Transverse colon (tissue), 4 donors: ENCODE measurements around the gene ESYT2. TPM values are rescaled to one million over a fixed set of nuclear protein-coding genes. Genes with fewer than 3 reads are reported as not detected.

Source experiments
- DNase-seq: peaks from one replicate; pipeline ENCODE4 v3.0.0-alpha.2; 2019
- H3K27ac ChIP-seq, 4 donors: fragments of 200-600 bp; sonication (generic); 2 replicates each; pipeline ENCODE4 v1.5.1; 2016 to 2018; ENCODE audit warnings: inconsistent platforms in 4 of 4
- H3K27me3 ChIP-seq: fragments of 200-600 bp; sonication (generic); 2 replicates; pipeline ENCODE4 v1.5.1; 2017; ENCODE audit warnings: inconsistent platforms
- H3K36me3 ChIP-seq, 4 donors: fragments of 200-600 bp; sonication (generic); 2 replicates each; pipeline ENCODE4 v1.5.1; 2017 to 2019; ENCODE audit warnings: inconsistent platforms in 4 of 4
- H3K4me1 ChIP-seq, 4 donors: fragments of 200-600 bp; sonication (generic); 2 replicates each; pipeline ENCODE4 v1.5.1; 2017 to 2020; ENCODE audit warnings: inconsistent platforms in 4 of 4
- H3K4me3 ChIP-seq, 4 donors: fragments of 200-600 bp; sonication (generic); 1 replicate in 1 of 4; 2 replicates in 3 of 4; pipeline versions ENCODE4 v1.5.1 to v1.6.1; 2017 to 2019; ENCODE audit warnings: inconsistent platforms in 4 of 4
- H3K9me3 ChIP-seq, 2 donors: fragments of 200-600 bp; sonication (generic); 2 replicates each; pipeline ENCODE4 v1.5.1; 2017 to 2019; ENCODE audit warnings: inconsistent platforms in 2 of 2
- CTCF ChIP-seq, 5 experiments: fragments of 200-600 bp in 3 of 5; fragments of 450-650 bp in 2 of 5; sonication (generic) in 3 of 5; IDR thresholded peaks; 1 replicate in 2 of 5; 2 replicates in 3 of 5; pipeline ENCODE4 v1.5.1; 2016 to 2017; ENCODE audit warnings: antibody characterized with exemption in 5 of 5, inconsistent platforms in 3 of 5, mild to moderate bottlenecking in 2 of 5, moderate library complexity in 1 of 5
- EP300 ChIP-seq: sonication (generic); formaldehyde crosslinking; IDR thresholded peaks from one replicate; pipeline ENCODE4 v1.6.1; 2017; ENCODE audit warnings: antibody characterized with exemption, low read depth
- POLR2A ChIP-seq: fragments of 450-650 bp; IDR thresholded peaks from one replicate; pipeline ENCODE4 v1.6.1; 2016; ENCODE audit warnings: antibody characterized with exemption, mild to moderate bottlenecking, moderate library complexity
- POLR2AphosphoS5 ChIP-seq, 3 donors: sonication (generic); formaldehyde crosslinking; IDR thresholded peaks; one replicate each; pipeline ENCODE4 v1.6.1; 2016; ENCODE audit warnings: antibody characterized with exemption in 3 of 3
- WGBS, 2 donors: methylation state at CpG; one replicate each; pipeline ENCODE4 v1.1.5; 2018; ENCODE audit warnings: low coverage in 1 of 2; 5-methylcytosine and 5-hydroxymethylcytosine counted together
- in situ Hi-C, 4 donors: fragments of 200-750 bp; cut with MboI; loops; one replicate each; pipeline versions ENCODE4 v1.15.0 to v1.15.1; 2017; ENCODE audit warnings: low sequenced_read_pairs in 3 of 4, low pct_ligation_motif_present in 1 of 4, low pct_unique_long_range_greater_than_20kb in 1 of 4
- intact Hi-C: fragments of 100-400 bp; cut with DNase I; formaldehyde crosslinking; loops from one replicate; pipeline ENCODE4 v1.15.1; 2023; ENCODE audit warnings: low total_unique reads
- total RNA-seq, 4 donors: library from RNA; depleted of rRNA; stranded (reverse); fragments of >200 nt; gene quantifications; one replicate each; pipeline ENCODE4 v1.1.0, GENCODE V29; 2016

ESYT2 gene
- total RNA-seq, 4 donors from 2014 or later: 78.6 to 113 (median 87.3) TPM

- Histone ChIP-seq H3K4me3 (no peak overlapping the region), H3K36me3 (no peaks in the 10 kb centered on the region), H3K4me1 (no peaks in the 10 kb centered on the region), H3K9me3 (no peaks in the 10 kb centered on the region), H3K27me3 (no peaks in the 10 kb centered on the region), H3K27ac (no peak overlapping the region)
- no peak for TF ChIP-seq POLR2AphosphoS5 (IDR thresholded peaks at IDR 0.05)
- WGBS, 2 donors: 56 to 73% methylated on average over 4 to 8 of the region's 8 CpGs
- in situ Hi-C loops (no loop called here), intact Hi-C loops (no loop called here)
- no peak for DNase-seq
These were observed 8.7 kb upstream of the ESYT2 start for GRCh38 chr7:158837790-158838637.

- H3K4me3 ChIP-seq: no peak overlapping the region
- no peaks in the 10 kb centered on the region for H3K9me3 ChIP-seq
- no peak for DNase-seq
- H3K27ac ChIP-seq: no peak overlapping the region
- no peaks in the 10 kb centered on the region for H3K4me1 ChIP-seq
- intact Hi-C loops (no loop called here), in situ Hi-C loops (no loop called here)
- 80 to 84% methylated on average over 7 to 8 of the region's 8 CpGs for WGBS, 2 donors
- no peak for TF ChIP-seq POLR2A
- TF ChIP-seq EP300: no peak
- TF ChIP-seq CTCF (IDR thresholded peaks at IDR 0.05): no peak
- no peak for TF ChIP-seq POLR2AphosphoS5 (IDR thresholded peaks at IDR 0.05)
- H3K27me3 ChIP-seq: no peaks in the 10 kb centered on the region
- H3K36me3 ChIP-seq: no peaks in the 10 kb centered on the region
These were observed 7.4 kb upstream of the ESYT2 start for GRCh38 chr7:158836692-158837091.

- Histone ChIP-seq H3K4me3 (no peak overlapping the region), H3K36me3 (no peaks in the 10 kb centered on the region), H3K9me3 (no peaks in the 10 kb centered on the region), H3K27me3 (no peaks in the 10 kb centered on the region), H3K4me1 (peaks cover 0 to 11% (median 7%) of the 10 kb centered on the region in 4 donors), H3K27ac (no peak overlapping the region)
- TF ChIP-seq POLR2AphosphoS5 (IDR thresholded peaks at IDR 0.05) (no peak), POLR2A (no peak), CTCF (IDR thresholded peaks at IDR 0.05) (no peak), EP300 (no peak)
- in situ Hi-C loops (no loop called here), intact Hi-C loops (no loop called here)
- DNase-seq: no peak
- WGBS, 2 donors: 74 to 81% methylated on average over 8 to 21 of the region's 21 CpGs
These were observed 5.8 kb upstream of the ESYT2 start for GRCh38 chr7:158834878-158835784.

- 79% methylated on average over 3 of the region's 3 CpGs; no CpG with 5 or more reads in 1 of the 2 donors for WGBS, 2 donors
- intact Hi-C loops: no loop called here
- in situ Hi-C loops: no loop called here
- H3K36me3 ChIP-seq: no peaks in the 10 kb centered on the region
- no peak overlapping the region for H3K4me3 ChIP-seq
- H3K27ac ChIP-seq: no peak overlapping the region
- no peaks in the 10 kb centered on the region for H3K27me3 ChIP-seq
- TF ChIP-seq POLR2A (no peak), CTCF (IDR thresholded peaks at IDR 0.05) (no peak), POLR2AphosphoS5 (IDR thresholded peaks at IDR 0.05) (no peak), EP300 (no peak)
- DNase-seq: no peak
- peaks cover 0 to 12% (median 8%) of the 10 kb centered on the region in 4 donors for H3K4me1 ChIP-seq
- H3K9me3 ChIP-seq: no peaks in the 10 kb centered on the region
These were observed 3.7 kb upstream of the ESYT2 start for GRCh38 chr7:158832994-158833393.
